HL-60 (cell line): Measurements from ENCODE around the gene TMEM239.

Source experiments
- DNase-seq, 2 experiments: peaks; one replicate each; pipeline ENCODE4 v3.0.0-alpha.2; 2010 to 2020; ENCODE audit warnings: low read depth in 1 of 2, low spot score in 1 of 2
- H3K27ac ChIP-seq: fragments of 250-450 bp; sonication (Bioruptor Pico); replicated peaks from 2 replicates; pipeline ENCODE4 v1.5.1; 2020; ENCODE audit warnings: mild to moderate bottlenecking, moderate library complexity
- H3K27me3 ChIP-seq: fragments of 250-450 bp; sonication (Bioruptor Pico); 2 replicates; pipeline ENCODE4 v1.5.1; 2021; ENCODE audit warnings: mild to moderate bottlenecking, moderate library complexity; ENCODE audit not compliant: insufficient read depth, poor library complexity, severe bottlenecking
- H3K4me3 ChIP-seq: replicated peaks from 2 replicates; pipeline ENCODE4 v1.5.1; 2011; ENCODE audit warnings: mild to moderate bottlenecking, control low read depth, low read length; ENCODE audit not compliant: insufficient read depth
- POLR2AphosphoS5 ChIP-seq: IDR thresholded peaks from 2 replicates; pipeline ENCODE4 v1.6.1; 2012; ENCODE audit warnings: low read depth

Gene TMEM239

DNA sequence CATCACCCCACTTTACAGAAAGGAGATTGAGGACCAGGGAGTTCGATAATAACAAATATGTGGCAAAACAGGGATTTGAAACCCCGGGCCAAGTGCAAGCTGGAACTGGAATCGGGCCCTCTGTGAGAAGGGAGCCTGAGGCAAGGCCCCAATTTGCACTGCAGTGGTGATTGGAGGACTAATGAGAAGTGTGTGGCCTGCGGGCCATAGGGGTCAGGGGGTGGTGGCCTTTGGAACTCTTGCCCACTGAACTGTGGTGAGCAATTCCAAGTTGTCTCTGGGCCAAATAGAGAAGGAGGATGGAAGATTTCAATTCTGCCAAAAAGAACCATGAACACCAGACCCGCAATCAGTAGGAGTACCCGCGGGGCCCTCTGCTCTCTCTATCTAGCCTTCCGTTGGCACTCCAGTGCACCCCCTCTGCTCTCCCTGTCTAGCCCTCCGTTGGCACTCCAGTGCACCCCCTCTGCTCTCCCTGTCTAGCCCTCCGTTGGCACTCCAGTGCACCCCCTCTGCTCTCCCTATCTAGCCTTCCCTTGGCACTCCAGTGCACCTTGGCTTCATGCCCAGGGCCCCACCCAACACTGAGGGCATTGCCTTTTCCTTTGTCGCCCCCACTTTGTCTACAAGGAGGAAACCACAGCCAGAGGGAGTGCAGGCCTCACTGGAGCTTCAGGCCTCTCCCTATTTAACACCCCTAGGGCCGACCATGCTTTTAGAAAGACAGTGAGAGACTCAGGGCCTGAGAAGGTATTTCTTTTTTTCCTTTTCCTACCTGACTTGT, 51.1 kb downstream of the TMEM239 start:
- Histone ChIP-seq H3K27ac (no peak overlapping the region), H3K4me3 (no peak overlapping the region), H3K27me3 (no peaks in the 10 kb centered on the region)
- no peak for TF ChIP-seq POLR2AphosphoS5
- DNase-seq, result no peak
